Measurements from ENCODE around the gene STXBP5L. TPM values are rescaled to one million over a fixed set of nuclear protein-coding genes. Genes with fewer than 3 reads are reported as not detected.

The STXBP5L gene
- total RNA-seq (2022; extraction: Qiagen RNA extraction), result 0.07 TPM in 1 of 5 replicates, not detected in the others

DNA sequence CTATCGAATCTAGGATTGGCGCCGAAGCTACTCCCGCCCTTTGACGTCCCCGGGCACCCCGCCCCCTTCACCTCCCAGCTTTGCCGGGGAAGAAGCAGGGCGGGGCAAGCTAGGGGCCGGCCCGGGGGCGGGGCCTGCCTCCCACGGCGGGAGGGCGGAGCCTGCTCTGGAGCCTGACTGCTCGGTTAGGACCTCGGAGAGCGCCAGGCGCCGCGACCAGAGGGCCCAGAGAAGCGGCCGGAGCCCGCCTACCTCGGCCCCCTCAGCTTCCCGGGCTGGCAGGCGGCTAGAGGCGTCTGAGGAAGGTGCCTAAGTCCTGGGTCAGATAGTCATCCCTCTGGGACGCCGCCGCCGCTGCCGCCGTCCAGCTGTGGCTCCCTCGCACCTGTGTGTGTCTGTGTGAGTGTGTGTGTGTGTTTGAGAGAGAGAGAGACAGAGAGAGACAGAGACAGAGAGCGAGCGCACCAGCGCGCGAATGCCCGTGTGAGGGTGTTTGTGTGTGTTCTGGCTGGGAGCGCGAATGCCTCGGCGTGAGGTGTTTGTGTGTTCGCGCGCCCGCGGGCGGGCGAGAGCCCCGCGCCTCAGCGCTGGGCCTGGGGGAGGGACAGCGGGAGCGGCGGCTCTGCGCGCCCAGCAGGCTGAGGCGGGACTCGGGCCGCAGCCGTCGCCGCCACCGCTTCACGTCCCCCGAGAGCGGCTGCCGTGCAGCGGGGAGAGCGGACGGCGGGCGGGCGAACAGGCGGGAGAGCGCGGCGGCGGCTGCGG lies at the start of gene STXBP5L:
TSS of gene STXBP5L (plus strand) at position 176 of the 765 bp plus-strand sequence. CDS start 1,374 bp downstream, outside the sequence.

Other genes with a start within 250 kb of the STXBP5L start
- gene HGD, start 226.0 kb upstream of the STXBP5L start, total RNA-seq (2022; extraction: Qiagen RNA extraction), result 14.2 to 21.1 TPM (median 16.4 TPM) in 5 replicates
- 14.5 to 24.7 TPM (median 16.1 TPM) in 5 replicates for gene RABL3, start 165.7 kb upstream of the STXBP5L start, total RNA-seq (2022; extraction: Qiagen RNA extraction)
- gene GTF2E1, start 165.5 kb upstream of the STXBP5L start, total RNA-seq (2022; extraction: Qiagen RNA extraction), result 11.7 to 17.0 TPM (median 12.7 TPM) in 5 replicates

All from A549 treated with CORT108297 at 1 μM for 4 hours (cell line).